Measurements from ENCODE around the gene KCNH3. TPM values are rescaled to one million over a fixed set of nuclear protein-coding genes. Genes with fewer than 3 reads are reported as not detected.

KCNH3 gene
- total and polyA plus RNA-seq, 2 experiments from 2014 or later = 0.21 to 0.52 TPM

- Histone ChIP-seq H2AFZ (peak overlapping the region; percentile 99), H3K9me2 (ENCODE audit: insufficient read depth) (no peaks in the 10 kb centered on the region), H3K27ac (ENCODE audit: low read depth) (peak overlapping the region; percentile 83), H3K4me3 (peak overlapping the region; percentile 94), H3K27me3 (ENCODE audit: insufficient read depth) (no peaks in the 10 kb centered on the region), H3K4me2 (peak overlapping the region; percentile 99), H3K4me1 (ENCODE audit: insufficient read depth) (peaks cover 6% of the 10 kb centered on the region), H3F3A (replicated peaks; ENCODE audit: low read depth) (peaks cover 4% of the 10 kb centered on the region; the same call in 1 of the 2 replicates), H3K36me3 (ENCODE audit: insufficient read depth) (peaks cover 3% of the 10 kb centered on the region), H3K79me2 (replicated peaks; ENCODE audit: insufficient read depth) (peaks cover 40% of the 10 kb centered on the region), H4K20me1 (replicated peaks; ENCODE audit: insufficient read depth) (no peaks in the 10 kb centered on the region)
- Mint-ChIP-seq H3K4me1 (0 out of 3 replicates have a peak, but pooled peaks cover 3% of the 10 kb centered on the region), H3K9me3 (no peaks in the 10 kb centered on the region; the same call in 1 of the 3 replicates), H3K27ac (peak overlapping the region; percentile 98), H3K4me3 (peak overlapping the region; percentile 99), H3K27me3 (ENCODE audit: insufficient read depth, low read depth, poor library complexity) (peaks cover 14% of the 10 kb centered on the region), H3K36me3 (ENCODE audit: low read depth) (peaks cover 38% of the 10 kb centered on the region)
- ATAC-seq (peak; percentile 38), DNase-seq (ENCODE audit: low spot score) (no peak)
- TF ChIP-seq JUNB (IDR thresholded peaks at IDR 0.05; ENCODE audit: unreplicated experiment) = no peak
- TF ChIP-seq EZH2phosphoT487 (IDR thresholded peaks at IDR 0.05; ENCODE audit: unreplicated experiment) = no peak
- TF ChIP-seq CREB1 (CRISPR knock-in tag; IDR thresholded peaks at IDR 0.05; ENCODE audit: low read depth) = no peak
- TF ChIP-seq STAT1 (IDR thresholded peaks at IDR 0.05; ENCODE audit: unreplicated experiment) = no peak
- TF ChIP-seq ZNF462 (CRISPR knock-in tag; IDR thresholded peaks at IDR 0.05) = no peak
- TF ChIP-seq NANOG (IDR thresholded peaks at IDR 0.05; ENCODE audit: borderline replicate concordance) = no peak
- TF ChIP-seq EZH2 (IDR thresholded peaks at IDR 0.05; ENCODE audit: low read depth, unreplicated experiment) = no peak
- TF ChIP-seq, protein P1, sequence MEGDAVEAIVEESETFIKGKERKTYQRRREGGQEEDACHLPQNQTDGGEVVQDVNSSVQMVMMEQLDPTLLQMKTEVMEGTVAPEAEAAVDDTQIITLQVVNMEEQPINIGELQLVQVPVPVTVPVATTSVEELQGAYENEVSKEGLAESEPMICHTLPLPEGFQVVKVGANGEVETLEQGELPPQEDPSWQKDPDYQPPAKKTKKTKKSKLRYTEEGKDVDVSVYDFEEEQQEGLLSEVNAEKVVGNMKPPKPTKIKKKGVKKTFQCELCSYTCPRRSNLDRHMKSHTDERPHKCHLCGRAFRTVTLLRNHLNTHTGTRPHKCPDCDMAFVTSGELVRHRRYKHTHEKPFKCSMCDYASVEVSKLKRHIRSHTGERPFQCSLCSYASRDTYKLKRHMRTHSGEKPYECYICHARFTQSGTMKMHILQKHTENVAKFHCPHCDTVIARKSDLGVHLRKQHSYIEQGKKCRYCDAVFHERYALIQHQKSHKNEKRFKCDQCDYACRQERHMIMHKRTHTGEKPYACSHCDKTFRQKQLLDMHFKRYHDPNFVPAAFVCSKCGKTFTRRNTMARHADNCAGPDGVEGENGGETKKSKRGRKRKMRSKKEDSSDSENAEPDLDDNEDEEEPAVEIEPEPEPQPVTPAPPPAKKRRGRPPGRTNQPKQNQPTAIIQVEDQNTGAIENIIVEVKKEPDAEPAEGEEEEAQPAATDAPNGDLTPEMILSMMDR (conservative IDR thresholded peaks at IDR 0.05; ENCODE audit: low read depth in 2 of 2) = no peak
- TF ChIP-seq, protein P2, sequence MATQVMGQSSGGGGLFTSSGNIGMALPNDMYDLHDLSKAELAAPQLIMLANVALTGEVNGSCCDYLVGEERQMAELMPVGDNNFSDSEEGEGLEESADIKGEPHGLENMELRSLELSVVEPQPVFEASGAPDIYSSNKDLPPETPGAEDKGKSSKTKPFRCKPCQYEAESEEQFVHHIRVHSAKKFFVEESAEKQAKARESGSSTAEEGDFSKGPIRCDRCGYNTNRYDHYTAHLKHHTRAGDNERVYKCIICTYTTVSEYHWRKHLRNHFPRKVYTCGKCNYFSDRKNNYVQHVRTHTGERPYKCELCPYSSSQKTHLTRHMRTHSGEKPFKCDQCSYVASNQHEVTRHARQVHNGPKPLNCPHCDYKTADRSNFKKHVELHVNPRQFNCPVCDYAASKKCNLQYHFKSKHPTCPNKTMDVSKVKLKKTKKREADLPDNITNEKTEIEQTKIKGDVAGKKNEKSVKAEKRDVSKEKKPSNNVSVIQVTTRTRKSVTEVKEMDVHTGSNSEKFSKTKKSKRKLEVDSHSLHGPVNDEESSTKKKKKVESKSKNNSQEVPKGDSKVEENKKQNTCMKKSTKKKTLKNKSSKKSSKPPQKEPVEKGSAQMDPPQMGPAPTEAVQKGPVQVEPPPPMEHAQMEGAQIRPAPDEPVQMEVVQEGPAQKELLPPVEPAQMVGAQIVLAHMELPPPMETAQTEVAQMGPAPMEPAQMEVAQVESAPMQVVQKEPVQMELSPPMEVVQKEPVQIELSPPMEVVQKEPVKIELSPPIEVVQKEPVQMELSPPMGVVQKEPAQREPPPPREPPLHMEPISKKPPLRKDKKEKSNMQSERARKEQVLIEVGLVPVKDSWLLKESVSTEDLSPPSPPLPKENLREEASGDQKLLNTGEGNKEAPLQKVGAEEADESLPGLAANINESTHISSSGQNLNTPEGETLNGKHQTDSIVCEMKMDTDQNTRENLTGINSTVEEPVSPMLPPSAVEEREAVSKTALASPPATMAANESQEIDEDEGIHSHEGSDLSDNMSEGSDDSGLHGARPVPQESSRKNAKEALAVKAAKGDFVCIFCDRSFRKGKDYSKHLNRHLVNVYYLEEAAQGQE (IDR thresholded peaks at IDR 0.05; ENCODE audit: unreplicated experiment) = no peak
- TF ChIP-seq, protein P3, sequence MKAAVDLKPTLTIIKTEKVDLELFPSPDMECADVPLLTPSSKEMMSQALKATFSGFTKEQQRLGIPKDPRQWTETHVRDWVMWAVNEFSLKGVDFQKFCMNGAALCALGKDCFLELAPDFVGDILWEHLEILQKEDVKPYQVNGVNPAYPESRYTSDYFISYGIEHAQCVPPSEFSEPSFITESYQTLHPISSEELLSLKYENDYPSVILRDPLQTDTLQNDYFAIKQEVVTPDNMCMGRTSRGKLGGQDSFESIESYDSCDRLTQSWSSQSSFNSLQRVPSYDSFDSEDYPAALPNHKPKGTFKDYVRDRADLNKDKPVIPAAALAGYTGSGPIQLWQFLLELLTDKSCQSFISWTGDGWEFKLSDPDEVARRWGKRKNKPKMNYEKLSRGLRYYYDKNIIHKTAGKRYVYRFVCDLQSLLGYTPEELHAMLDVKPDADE (IDR thresholded peaks at IDR 0.05) = no peak
- TF ChIP-seq ZNF331 (CRISPR knock-in tag; IDR thresholded peaks at IDR 0.05; ENCODE audit: low read depth) = no peak
- TF ChIP-seq POLR2AphosphoS5 (IDR thresholded peaks at IDR 0.05; ENCODE audit: low read depth) = no peak
- TF ChIP-seq ZNF114 (CRISPR knock-in tag; IDR thresholded peaks at IDR 0.05) = no peak
Observed at GRCh38 chr12:49568442-49569162, 29.8 kb downstream of the KCNH3 start.

All from GM23338 (cell line).